Stimulated activated CD4-positive, alpha-beta T cell treated with anti-CD3 and anti-CD28 coated beads, Interleukin-2, amount 100 ng/mL, for 4 hours (primary cell): ENCODE data around the gene ZBTB5.
"Not testable (repeated sequence)": the region's sequence is repeated elsewhere in the genome, so short reads cannot be mapped to it uniquely, and the experiment has no call there.

Experiments used
- DNase-seq: peaks from one replicate; pipeline ENCODE4 v3.0.0-alpha.2; 2020; ENCODE audit warnings: low read depth

Gene ZBTB5

DNA sequence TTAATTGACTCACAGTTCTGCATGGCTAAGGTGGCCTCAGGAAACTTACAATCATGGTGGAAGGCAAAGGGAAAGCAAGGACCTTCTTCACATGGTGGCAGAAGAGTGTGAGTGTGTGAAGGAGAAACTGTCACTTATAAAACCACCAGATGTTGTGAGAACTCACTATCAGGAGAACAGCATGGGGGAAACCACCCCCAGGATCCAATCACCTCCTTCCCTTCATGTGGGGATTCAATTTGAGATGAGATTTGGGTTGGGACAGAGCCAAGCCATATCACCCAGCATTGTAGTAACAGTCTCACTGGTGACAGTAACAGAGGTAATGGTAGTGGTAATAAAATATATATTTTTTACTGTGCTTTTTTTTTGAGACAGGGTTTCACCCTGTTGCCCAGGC, 18.1 kb downstream of the ZBTB5 start:
- DNase-seq: no peak

DNA sequence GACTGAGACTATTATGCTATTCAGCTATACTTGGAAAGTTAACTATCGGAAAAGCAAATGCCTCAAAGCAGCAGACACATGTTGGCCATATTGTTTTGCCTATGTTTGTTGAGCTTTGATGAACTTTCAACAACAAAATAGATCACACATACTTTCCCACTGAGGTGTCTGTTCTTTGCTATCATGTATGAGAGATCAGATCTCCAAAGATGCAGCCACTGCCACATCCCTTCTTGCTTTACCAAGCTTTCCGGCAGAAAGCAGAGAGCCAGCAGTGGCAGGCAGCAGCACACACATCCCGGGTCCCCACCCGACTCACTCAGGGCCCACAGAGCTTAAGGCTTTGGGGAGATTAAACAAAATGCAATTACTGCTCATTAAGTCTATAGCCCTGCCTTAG, 18.8 kb downstream of the ZBTB5 start:
- DNase-seq: no peak

- DNase-seq: no peak
Measured at GRCh38 chr9:37445832-37446231, 19.4 kb downstream of the ZBTB5 start.

DNA sequence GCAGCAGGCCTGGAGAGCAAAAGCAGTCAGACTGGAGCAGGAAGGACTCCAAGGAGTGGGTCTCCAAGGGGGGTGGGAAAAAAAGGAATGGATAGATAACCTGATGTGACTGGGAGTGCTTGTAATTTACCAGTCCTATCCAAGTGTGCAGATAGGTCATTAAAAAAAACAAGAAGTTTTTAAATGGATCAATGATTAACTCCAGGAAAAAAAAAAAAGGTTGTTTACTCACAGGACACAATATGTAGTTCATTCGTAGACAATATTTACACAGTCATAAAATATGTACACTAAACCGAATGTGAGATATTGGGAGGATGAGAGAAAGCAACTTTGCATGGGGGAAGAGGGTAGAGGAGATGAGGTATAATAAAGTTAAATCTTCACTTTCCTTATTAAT, 20.4 kb downstream of the ZBTB5 start:
- no peak for DNase-seq

- no peak for DNase-seq
Measured at GRCh38 chr9:37443566-37443965, 21.7 kb downstream of the ZBTB5 start.

DNA sequence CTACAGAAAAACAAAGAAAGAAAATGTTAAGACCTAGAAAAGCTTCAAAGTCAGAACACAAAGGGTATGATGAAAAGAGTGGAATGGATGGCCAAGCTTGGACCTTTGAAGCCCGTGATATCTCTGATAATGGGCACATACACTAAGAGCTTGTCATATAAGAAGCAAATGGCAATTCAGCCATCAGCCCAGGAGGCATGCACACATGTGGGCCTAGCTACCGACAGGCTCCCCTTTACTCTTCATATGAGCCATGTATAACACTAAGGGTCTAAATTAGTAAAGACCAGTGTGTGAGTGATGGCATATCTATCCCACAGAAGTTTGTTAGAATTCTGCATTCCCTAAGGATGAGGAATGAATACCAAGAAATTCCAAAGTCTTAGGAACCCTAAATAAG, 22.7 kb downstream of the ZBTB5 start:
- DNase-seq: no peak

- DNase-seq: no peak
Measured at GRCh38 chr9:37441776-37442370, 23.4 kb downstream of the ZBTB5 start.

DNA sequence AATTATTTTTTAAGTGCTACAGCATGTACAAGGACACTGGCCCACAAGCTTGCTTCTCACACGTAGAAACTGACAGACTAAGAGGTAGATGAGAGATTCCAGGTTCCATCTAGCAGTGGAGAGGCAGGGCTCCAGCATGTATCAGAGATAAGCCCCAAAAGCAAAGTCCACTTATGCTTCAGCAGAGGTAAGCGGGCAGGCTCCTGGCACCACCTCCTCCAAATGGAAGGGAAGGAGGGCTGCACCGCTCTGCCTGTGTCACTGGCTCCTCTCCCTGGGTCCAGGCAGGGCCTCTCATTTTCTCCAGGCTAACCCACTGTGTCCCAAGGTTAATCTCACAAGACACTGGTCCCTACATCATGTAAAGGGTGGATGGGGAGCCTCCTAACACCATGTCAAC, 26.9 kb downstream of the ZBTB5 start:
- no peak for DNase-seq

GRCh38 chr9:37437621-37438020, 27.6 kb downstream of the ZBTB5 start:
- no peak for DNase-seq

- DNase-seq: no peak
Measured at GRCh38 chr9:37437010-37437409, 28.2 kb downstream of the ZBTB5 start.

- no peak for DNase-seq
Measured at GRCh38 chr9:37436540-37436939, 28.7 kb downstream of the ZBTB5 start.

DNA sequence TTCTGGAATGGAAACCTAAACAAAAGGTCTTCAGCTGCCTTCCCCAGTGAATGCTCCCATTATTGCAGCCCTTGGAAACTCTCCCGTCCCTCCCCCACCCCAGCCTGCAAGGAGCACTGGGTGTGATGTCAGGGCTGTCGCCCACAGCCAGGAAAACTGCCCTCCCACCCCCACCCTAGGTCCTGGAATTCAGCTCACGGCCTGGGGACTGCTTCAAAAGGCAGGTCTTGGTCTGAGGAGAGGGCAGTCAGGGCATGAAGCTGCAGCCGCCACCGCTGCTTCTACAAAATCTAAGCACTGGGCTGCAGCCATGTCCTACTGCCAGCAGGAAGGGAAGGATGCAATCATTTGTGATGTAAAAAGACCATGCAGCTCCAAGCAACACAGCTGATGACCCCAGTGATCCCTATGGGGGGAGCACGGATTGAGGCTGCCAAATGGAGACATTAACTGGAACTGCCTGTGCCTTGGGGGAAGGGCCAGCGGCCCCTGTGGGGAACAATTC, 31.3 kb downstream of the ZBTB5 start:
- no peak for DNase-seq

DNA sequence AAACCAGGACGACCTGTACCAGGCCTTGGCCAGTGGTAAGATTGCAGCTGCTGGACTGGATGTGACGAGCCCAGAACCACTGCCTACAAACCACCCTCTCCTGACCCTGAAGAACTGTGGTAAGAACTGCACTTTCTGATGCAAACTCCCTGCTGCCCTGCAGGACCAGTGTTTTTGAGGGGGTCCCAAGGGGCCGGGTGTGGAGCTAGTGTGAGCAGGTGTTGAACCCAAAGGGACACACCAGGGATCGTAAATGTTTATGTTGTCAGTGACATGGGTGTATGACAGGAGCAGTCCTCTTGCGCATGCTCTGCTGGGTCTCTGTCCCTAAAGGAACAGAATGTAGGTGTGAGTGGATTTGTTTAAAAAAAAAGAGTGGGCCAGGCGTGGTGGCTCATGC, 33.2 kb downstream of the ZBTB5 start:
- DNase-seq: no peak

DNA sequence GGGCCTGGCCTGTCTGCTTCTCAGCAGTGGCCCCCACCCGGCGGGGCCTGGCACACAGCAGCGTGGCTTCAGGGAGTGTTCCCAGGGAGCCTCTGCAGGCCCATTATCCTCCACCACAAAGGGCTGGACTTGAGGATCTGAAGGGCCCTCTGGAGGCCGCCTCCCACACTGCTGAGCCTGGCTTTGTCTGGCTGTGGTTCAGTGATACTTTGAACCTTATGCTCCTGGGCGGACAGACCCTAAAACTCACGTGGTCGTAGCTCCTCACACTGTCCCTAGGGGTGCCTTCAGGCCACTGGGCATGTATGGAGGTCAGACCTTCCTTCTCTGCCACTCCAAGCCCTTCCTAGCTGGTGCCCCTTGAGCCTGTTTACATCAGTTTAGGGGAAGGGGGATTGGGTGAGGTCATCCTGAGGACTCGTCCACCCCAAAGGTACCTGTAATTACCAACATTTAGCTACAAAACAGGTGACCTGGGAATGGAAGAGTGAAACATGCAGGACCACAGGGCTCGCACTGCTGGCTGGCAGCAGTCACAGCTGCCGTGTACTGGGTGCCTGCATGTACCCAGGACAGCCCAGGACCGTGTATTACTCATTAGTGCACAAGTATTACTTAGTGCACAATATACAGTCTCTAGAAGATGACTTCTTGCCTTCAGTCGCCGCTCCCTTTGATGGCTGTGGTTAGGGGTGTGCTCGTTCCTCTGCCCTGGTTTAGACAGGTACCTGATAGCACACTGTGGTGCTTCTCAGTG, 34.2 kb downstream of the ZBTB5 start:
- DNase-seq: no peak

DNA sequence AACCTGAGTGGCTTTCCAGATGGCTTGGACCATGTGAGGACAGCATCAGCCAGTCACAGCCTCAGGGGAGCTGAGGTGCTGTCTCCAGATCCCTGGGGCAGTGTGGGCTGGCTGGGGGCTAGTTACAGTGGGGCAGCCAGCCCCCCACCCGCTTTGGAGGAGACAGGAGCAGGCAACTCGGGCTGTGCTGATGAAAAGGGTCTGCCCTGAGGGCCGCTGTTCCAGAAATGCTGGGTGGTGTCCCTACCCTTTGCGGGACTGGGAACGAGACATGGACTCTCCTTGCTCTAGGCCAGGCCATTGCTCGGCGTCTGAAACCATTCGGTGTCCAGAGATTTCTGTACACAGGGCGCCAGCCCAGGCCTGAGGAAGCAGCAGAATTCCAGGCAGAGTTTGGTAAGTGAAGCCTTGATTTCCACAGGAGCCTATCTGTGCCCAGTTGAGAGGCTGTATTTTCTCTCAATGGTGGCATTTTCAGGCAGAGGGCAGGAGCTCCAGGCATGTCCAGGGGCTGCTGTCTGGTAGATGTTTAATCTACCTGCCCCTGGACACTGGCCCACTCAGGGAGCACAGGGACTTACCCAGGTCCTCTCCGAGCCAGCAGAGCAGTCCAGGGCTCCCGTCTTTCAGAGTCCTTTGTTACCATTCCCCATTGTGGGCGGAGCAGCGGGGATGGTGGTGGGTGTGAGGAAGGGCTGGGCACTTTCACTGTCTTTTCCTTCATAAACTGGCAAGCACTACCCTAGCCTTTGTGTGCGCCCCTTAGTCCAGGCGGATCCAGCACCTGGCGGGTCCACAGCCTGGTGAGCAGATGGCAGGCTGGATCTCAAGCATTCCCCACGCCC, 35.6 kb downstream of the ZBTB5 start:
- DNase-seq: no peak

DNA sequence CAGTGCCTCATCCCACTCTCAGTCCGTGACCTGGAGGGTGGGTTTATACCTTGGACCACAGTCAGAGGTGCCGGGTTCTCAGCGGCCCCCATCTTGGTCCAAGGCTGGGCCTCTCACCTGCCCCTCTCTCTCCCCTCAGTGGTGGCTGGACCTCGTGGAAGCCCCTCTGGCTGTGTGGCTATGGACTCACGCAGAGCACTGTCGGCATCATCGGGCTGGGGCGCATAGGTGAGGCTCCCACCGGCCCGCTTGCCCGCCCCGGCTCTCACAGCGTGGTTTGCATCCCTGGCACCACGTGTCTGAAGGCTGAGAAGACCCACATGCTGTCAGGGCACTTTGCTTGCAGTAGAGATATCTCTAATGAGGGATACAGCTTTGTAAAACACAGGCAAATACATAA, 36.9 kb downstream of the ZBTB5 start:
- no peak for DNase-seq

- DNase-seq: no peak
Measured at GRCh38 chr9:37426846-37427245, 38.4 kb downstream of the ZBTB5 start.

DNA sequence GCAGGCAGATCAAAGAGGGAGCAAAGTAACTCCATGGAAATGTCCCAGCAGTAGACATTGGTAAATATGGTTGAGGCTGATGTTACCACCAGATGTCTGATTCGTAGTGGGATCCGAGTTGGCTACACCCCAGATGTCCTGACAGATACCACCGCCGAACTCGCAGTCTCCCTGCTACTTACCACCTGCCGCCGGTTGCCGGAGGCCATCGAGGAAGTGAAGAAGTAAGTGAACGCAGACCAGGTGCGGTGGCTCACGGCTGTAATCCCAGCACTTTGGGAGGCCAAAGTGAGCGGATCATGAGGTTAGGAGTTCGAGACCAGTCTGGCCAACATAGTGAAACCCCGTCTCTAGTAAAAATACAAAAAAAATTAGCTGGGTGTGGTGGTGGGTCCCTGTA, 38.8 kb downstream of the ZBTB5 start:
- not testable (repeated sequence) for DNase-seq

DNA sequence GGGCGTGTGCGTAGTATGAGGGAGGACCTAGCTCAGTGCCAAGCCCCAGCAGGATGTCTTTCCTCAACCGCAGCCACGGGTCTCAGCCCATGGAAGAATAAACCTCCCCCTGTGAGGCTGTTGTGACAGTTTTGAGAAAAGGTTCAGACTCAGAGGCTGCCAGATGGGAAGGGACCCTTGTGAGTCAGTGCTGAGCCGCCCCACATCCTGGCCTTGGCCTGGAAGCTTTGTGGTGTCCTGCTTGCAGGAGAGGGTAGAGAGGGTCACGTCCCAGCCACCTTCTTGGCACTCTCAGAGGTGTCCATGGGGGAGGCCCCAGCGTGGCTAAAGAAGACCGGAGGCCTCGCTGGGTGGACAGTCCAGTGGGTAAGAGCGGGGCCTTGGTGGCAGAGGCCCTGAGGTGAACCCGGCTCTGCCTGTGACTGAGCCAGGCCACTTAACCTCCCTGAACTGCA, 39.9 kb downstream of the ZBTB5 start:
- no peak for DNase-seq

- DNase-seq: no peak
Measured at GRCh38 chr9:37424686-37425297, 40.5 kb downstream of the ZBTB5 start.

- DNase-seq: no peak
Measured at GRCh38 chr9:37424204-37424685, 41.0 kb downstream of the ZBTB5 start.

DNA sequence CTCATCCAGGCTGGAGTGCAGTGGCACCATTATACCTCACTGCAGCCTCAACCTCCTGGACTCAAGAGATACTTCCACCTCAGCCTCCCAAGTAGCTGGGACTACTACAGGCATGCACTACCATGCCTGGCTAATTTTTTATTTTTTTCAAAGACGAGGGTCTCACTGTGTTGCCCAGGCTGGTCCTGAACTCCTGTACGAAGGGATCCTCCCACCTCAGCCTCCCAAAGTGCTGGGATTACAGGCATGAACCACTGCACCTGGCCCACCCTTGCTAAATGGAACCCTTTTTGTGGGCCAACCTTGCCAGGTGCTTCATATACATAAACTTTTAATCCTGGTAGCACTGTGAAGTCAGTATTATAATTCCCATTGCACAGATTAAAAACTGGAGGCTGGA, 41.7 kb downstream of the ZBTB5 start:
- no peak for DNase-seq
